Measurements from ENCODE around the gene ENPP1. TPM values are rescaled to one million over a fixed set of nuclear protein-coding genes. Genes with fewer than 3 reads are reported as not detected.
"Not testable (repeated sequence)": the region's sequence is repeated elsewhere in the genome, so short reads cannot be mapped to it uniquely, and the experiment has no call there.

Gene ENPP1
- total RNA-seq, 3 donors from 2014 or later (not counting 1 experiment from before 2014, with no cell fraction given): 0.45 to 0.85 (median 0.83) TPM

DNA sequence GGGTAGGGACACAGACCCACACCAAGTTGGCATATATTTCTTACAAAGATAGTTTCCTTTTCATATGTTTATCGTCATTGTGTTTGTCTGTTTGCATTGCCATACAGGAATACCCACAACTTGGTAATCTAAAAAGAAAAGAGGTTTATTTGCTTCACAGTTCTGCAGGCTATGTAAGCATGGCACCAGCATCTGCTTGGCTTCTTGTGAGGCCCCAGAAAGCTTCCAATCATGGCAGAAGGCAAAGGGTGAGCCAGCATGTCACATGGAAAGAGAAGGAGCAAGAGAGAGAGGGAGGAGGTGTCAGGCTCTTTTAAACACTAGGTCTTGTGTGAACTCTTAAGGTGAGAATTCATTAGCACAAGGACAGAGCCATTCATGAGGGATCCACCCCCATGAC lies 90.9 kb downstream of the ENPP1 start:
- ATAC-seq (no peak), DNase-seq (no peak)
- H3K36me3 Mint-ChIP-seq: no peaks in the 10 kb centered on the region
- H3K4me1 ChIP-seq (ENCODE audit: control insufficient read depth, insufficient read depth, low read length): no peaks in the 10 kb centered on the region
- no peaks in the 10 kb centered on the region for H3K9me3 Mint-ChIP-seq
- no peaks in the 10 kb centered on the region for H3K9me3 ChIP-seq (ENCODE audit: control insufficient read depth, insufficient read depth, low read length)
- H3K27me3 ChIP-seq (ENCODE audit: control insufficient read depth, insufficient read depth, low read length): no peaks in the 10 kb centered on the region
- TF ChIP-seq, protein P1, sequence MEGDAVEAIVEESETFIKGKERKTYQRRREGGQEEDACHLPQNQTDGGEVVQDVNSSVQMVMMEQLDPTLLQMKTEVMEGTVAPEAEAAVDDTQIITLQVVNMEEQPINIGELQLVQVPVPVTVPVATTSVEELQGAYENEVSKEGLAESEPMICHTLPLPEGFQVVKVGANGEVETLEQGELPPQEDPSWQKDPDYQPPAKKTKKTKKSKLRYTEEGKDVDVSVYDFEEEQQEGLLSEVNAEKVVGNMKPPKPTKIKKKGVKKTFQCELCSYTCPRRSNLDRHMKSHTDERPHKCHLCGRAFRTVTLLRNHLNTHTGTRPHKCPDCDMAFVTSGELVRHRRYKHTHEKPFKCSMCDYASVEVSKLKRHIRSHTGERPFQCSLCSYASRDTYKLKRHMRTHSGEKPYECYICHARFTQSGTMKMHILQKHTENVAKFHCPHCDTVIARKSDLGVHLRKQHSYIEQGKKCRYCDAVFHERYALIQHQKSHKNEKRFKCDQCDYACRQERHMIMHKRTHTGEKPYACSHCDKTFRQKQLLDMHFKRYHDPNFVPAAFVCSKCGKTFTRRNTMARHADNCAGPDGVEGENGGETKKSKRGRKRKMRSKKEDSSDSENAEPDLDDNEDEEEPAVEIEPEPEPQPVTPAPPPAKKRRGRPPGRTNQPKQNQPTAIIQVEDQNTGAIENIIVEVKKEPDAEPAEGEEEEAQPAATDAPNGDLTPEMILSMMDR (IDR thresholded peaks at IDR 0.05): no peak
- no CpG with 5 or more reads among the region's 1 CpG for WGBS (ENCODE audit: insufficient coverage)
- no peak overlapping the region for H3K27ac ChIP-seq (ENCODE audit: low read length)
- no peak overlapping the region for H3K4me3 ChIP-seq (ENCODE audit: low read length)
- H3K4me3 Mint-ChIP-seq: no peak overlapping the region
- H3K36me3 ChIP-seq (ENCODE audit: control insufficient read depth, insufficient read depth, low read length): no peaks in the 10 kb centered on the region
- H3K27me3 Mint-ChIP-seq (ENCODE audit: low read depth in 2 of 2): peaks cover 6 to 33% of the 10 kb centered on the region in 2 donors
- intact Hi-C loops (cut with micrococcal nuclease): no loop called here
- no peaks in the 10 kb centered on the region for H3K4me1 Mint-ChIP-seq
- H3K27ac Mint-ChIP-seq: no peak overlapping the region

DNA sequence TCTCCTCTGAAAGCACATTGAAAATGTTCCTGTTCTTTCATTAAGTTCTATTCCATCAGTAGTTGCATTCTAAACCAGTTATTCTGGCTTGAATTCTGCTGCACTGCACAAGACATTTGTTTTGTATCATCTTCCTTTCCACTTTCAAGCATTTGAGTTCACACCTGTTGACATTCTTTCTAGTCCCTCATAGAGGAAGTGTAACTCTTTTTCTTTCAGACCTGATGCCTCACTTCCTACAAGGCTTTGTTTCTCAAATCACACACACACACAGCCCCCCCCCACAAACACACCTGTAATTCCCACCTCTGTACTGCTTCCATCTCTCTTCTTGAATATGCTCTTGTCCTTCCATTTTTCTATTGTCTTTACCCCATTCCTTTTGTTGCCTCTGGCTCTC lies 92.4 kb downstream of the ENPP1 start:
- Mint-ChIP-seq H3K4me3 (no peak overlapping the region), H3K9me3 (no peaks in the 10 kb centered on the region), H3K4me1 (no peaks in the 10 kb centered on the region), H3K36me3 (no peaks in the 10 kb centered on the region), H3K27me3 (ENCODE audit: low read depth in 2 of 2) (peaks cover 13 to 34% of the 10 kb centered on the region in 2 donors), H3K27ac (no peak overlapping the region)
- Histone ChIP-seq H3K36me3 (ENCODE audit: control insufficient read depth, insufficient read depth, low read length) (no peaks in the 10 kb centered on the region), H3K9me3 (ENCODE audit: control insufficient read depth, insufficient read depth, low read length) (no peaks in the 10 kb centered on the region), H3K4me3 (ENCODE audit: low read length) (no peak overlapping the region), H3K27ac (ENCODE audit: low read length) (no peak overlapping the region), H3K27me3 (ENCODE audit: control insufficient read depth, insufficient read depth, low read length) (no peaks in the 10 kb centered on the region), H3K4me1 (ENCODE audit: control insufficient read depth, insufficient read depth, low read length) (no peaks in the 10 kb centered on the region)
- no peak for DNase-seq
- intact Hi-C loops (cut with micrococcal nuclease): no loop called here
- no peak for ATAC-seq
- TF ChIP-seq, protein P1 (IDR thresholded peaks at IDR 0.05): no peak

DNA sequence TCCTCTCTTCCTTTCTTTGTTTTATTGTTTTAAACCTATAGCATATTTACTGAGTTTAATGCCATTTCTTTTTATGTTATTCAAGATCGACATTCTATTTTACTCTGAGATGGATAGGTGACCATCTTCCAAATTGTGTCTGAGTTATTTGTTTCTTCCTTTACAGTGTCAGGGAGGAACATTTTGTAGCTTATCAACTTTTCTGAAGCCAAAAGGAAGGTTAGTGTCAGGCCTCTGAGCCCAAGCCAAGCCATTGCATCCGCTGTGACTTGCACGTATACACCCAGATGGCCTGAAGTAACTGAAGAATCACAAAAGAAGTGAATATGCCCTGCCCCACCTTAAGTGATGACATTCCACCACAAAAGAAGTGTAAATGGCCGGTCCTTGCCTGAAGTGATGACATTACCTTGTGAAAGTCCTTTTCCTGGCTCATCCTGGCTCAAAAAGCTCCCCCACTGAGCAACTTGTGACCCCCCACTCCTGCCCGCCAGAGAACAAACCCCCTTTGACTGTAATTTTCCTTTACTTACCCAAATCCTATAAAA lies 93.6 kb downstream of the ENPP1 start:
- not testable (repeated sequence) for H3K27ac Mint-ChIP-seq, H3K4me1 Mint-ChIP-seq

DNA sequence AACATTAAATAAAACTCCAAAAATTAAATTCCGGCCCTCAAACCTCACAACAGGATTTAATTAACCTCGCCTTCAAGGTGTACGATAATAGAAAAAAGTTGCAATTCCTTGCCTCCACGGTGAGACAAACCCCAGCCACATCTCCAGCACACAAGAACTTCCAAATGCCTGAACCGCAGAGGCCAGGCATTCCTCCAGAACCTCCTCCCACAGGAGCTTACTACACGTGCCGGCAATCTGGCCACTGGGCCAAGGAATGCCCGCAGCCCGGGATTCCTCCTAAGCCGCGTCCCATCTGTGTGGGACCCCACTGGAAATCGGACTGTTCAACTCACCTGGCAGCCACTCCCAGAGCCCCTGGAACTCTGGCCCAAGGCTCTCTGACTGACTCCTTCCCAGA lies 95.9 kb downstream of the ENPP1 start:
- DNase-seq; intact Hi-C loops (cut with micrococcal nuclease); H3K4me1 Mint-ChIP-seq; H3K4me3 ChIP-seq (ENCODE audit: low read length); H3K27ac Mint-ChIP-seq; H3K9me3 Mint-ChIP-seq; H3K4me3 Mint-ChIP-seq; H3K27me3 ChIP-seq (ENCODE audit: control insufficient read depth, insufficient read depth, low read length); H3K9me3 ChIP-seq (ENCODE audit: control insufficient read depth, insufficient read depth, low read length); H3K36me3 ChIP-seq (ENCODE audit: control insufficient read depth, insufficient read depth, low read length); H3K27ac ChIP-seq (ENCODE audit: low read length); H3K4me1 ChIP-seq (ENCODE audit: control insufficient read depth, insufficient read depth, low read length); ATAC-seq; H3K36me3 Mint-ChIP-seq: not testable (repeated sequence)
- peaks cover 23 to 52% of the 10 kb centered on the region in 2 donors for H3K27me3 Mint-ChIP-seq (ENCODE audit: low read depth in 2 of 2)
- WGBS (ENCODE audit: insufficient coverage): 92% methylated on average over 8 of the region's 12 CpGs

More for the DNA sequence above, 93.6 kb downstream of the ENPP1 start:
- peaks cover 13 to 45% of the 10 kb centered on the region in 2 donors for H3K27me3 Mint-ChIP-seq (ENCODE audit: low read depth in 2 of 2)
- H3K4me1 ChIP-seq (ENCODE audit: control insufficient read depth, insufficient read depth, low read length); H3K27me3 ChIP-seq (ENCODE audit: control insufficient read depth, insufficient read depth, low read length); intact Hi-C loops (cut with micrococcal nuclease); H3K4me3 ChIP-seq (ENCODE audit: low read length); ATAC-seq; H3K36me3 ChIP-seq (ENCODE audit: control insufficient read depth, insufficient read depth, low read length); H3K36me3 Mint-ChIP-seq; H3K4me3 Mint-ChIP-seq; H3K27ac ChIP-seq (ENCODE audit: low read length); H3K9me3 Mint-ChIP-seq; H3K9me3 ChIP-seq (ENCODE audit: control insufficient read depth, insufficient read depth, low read length); DNase-seq: not testable (repeated sequence)
- 94% methylated on average over 5 of the region's 5 CpGs for WGBS (ENCODE audit: insufficient coverage)

DNA sequence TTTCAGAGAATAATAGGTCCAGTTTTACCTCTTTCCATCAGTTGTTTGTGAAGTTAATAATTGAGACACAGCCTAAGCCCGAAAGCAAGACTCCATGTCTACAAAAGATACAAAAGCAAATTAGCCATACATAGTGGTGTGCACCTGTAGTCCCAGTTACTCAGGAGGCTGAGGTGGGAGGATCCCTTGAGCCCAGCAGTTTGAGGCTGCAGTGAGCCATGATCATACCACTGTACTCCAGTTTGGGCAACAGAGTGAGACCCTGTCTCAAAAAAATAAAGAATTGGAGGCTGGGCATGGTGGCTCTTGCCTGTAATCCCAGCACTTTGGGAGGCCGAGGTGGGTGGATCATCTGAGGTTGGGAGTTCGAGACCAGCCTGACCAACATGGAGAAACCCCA lies 101.0 kb downstream of the ENPP1 start:
- H3K27me3 Mint-ChIP-seq (ENCODE audit: low read depth in 2 of 2): peaks cover 25 to 48% of the 10 kb centered on the region in 2 donors
- H3K36me3 Mint-ChIP-seq; DNase-seq; H3K9me3 Mint-ChIP-seq; H3K4me3 ChIP-seq (ENCODE audit: low read length); H3K4me1 ChIP-seq (ENCODE audit: control insufficient read depth, insufficient read depth, low read length); H3K27ac ChIP-seq (ENCODE audit: low read length); intact Hi-C loops (cut with micrococcal nuclease); ATAC-seq; H3K4me3 Mint-ChIP-seq; H3K27ac Mint-ChIP-seq; H3K27me3 ChIP-seq (ENCODE audit: control insufficient read depth, insufficient read depth, low read length); H3K4me1 Mint-ChIP-seq; H3K36me3 ChIP-seq (ENCODE audit: control insufficient read depth, insufficient read depth, low read length); H3K9me3 ChIP-seq (ENCODE audit: control insufficient read depth, insufficient read depth, low read length): not testable (repeated sequence)
- 91% methylated on average over 3 of the region's 3 CpGs for WGBS (ENCODE audit: insufficient coverage)

Data from natural killer cell (primary cell).